Liver (tissue), 9 donors: ENCODE measurements around the gene HEXIM1. TPM values are rescaled to one million over a fixed set of nuclear protein-coding genes. Genes with fewer than 3 reads are reported as not detected.
A peak's percentile ranks its signal among the peaks of the same experiment; 100 is the strongest.

Source experiments
- DNase-seq: peaks from one replicate; pipeline ENCODE4 v3.0.0-alpha.2; 2017; ENCODE audit warnings: low spot score
- H3K27ac ChIP-seq, 2 donors: one replicate each; pipeline ENCODE4 v1.7.0; 2013; ENCODE audit warnings: inconsistent platforms in 2 of 2, low read length in 2 of 2, control low read depth in 1 of 2, low read depth in 1 of 2, mild to moderate bottlenecking in 1 of 2
- H3K27me3 ChIP-seq, 4 donors: one replicate each; pipeline versions ENCODE4 v1.6.1 to v1.7.0; 2013; ENCODE audit warnings: low read length in 3 of 4, inconsistent platforms in 1 of 4, mild to moderate bottlenecking in 1 of 4, moderate library complexity in 1 of 4; ENCODE audit not compliant: control insufficient read depth in 4 of 4, insufficient read depth in 4 of 4
- H3K36me3 ChIP-seq, 4 donors: one replicate each; pipeline versions ENCODE4 v1.6.1 to v1.7.0; 2013; ENCODE audit warnings: low read length in 3 of 4, mild to moderate bottlenecking in 3 of 4, low read depth in 1 of 4, moderate library complexity in 1 of 4; ENCODE audit not compliant: control insufficient read depth in 4 of 4, insufficient read depth in 3 of 4
- H3K4me1 ChIP-seq, 4 donors: one replicate each; pipeline versions ENCODE4 v1.6.1 to v1.7.0; 2013; ENCODE audit warnings: low read length in 3 of 4, mild to moderate bottlenecking in 3 of 4, moderate library complexity in 1 of 4; ENCODE audit not compliant: control insufficient read depth in 4 of 4, insufficient read depth in 4 of 4
- H3K4me3 ChIP-seq, 3 donors: one replicate each; pipeline versions ENCODE4 v1.6.1 to v1.7.0; 2013; ENCODE audit warnings: low read length in 3 of 3, control low read depth in 1 of 3, low read depth in 1 of 3, mild to moderate bottlenecking in 1 of 3
- H3K9ac ChIP-seq, 2 donors: one replicate each; pipeline ENCODE4 v1.7.0; 2013; ENCODE audit warnings: low read length in 2 of 2, mild to moderate bottlenecking in 2 of 2, moderate library complexity in 2 of 2, control low read depth in 1 of 2, low read depth in 1 of 2
- H3K9me3 ChIP-seq, 4 donors: one replicate each; pipeline versions ENCODE4 v1.6.1 to v1.7.0; 2013; ENCODE audit warnings: low read length in 3 of 4; ENCODE audit not compliant: control insufficient read depth in 4 of 4
- ATF3 ChIP-seq: IDR thresholded peaks from 2 replicates; pipeline ENCODE4 v1.6.1; 2016; ENCODE audit warnings: antibody characterized with exemption
- CTCF ChIP-seq: fragments of 150-350 bp; IDR thresholded peaks from 2 replicates; pipeline ENCODE4 v1.5.1; 2017; ENCODE audit warnings: improper control_type of control experiment, low read depth, low read length; ENCODE audit not compliant: missing input control
- EGR1 ChIP-seq, 2 donors: IDR thresholded peaks; 2 replicates each; pipeline ENCODE4 v1.6.1; 2016 to 2018; ENCODE audit warnings: antibody characterized with exemption in 2 of 2, low read depth in 2 of 2
- FOXA2 ChIP-seq: IDR thresholded peaks from 2 replicates; pipeline ENCODE4 v1.6.1; 2016; ENCODE audit warnings: antibody characterized with exemption
- GABPA ChIP-seq, 2 donors: IDR thresholded peaks in 1 of 2; conservative IDR thresholded peaks in 1 of 2; 2 replicates each; pipeline ENCODE4 v1.6.1; 2016; ENCODE audit warnings: antibody characterized with exemption in 2 of 2, mild to moderate bottlenecking in 1 of 2, moderate library complexity in 1 of 2
- HNF4A ChIP-seq, 2 donors: conservative IDR thresholded peaks; 2 replicates each; pipeline ENCODE4 v1.6.1; 2016; ENCODE audit warnings: antibody characterized with exemption in 2 of 2, mild to moderate bottlenecking in 2 of 2
- JUND ChIP-seq, 2 donors: IDR thresholded peaks; 2 replicates each; pipeline ENCODE4 v1.6.1; 2016; ENCODE audit warnings: antibody characterized with exemption in 2 of 2
- MAX ChIP-seq: IDR thresholded peaks from 2 replicates; pipeline ENCODE4 v1.6.1; 2016; ENCODE audit warnings: antibody characterized with exemption
- RAD21 ChIP-seq, 2 donors: IDR thresholded peaks; 2 replicates each; pipeline ENCODE4 v1.6.1; 2016; ENCODE audit warnings: antibody characterized with exemption in 2 of 2, mild to moderate bottlenecking in 2 of 2
- REST ChIP-seq: IDR thresholded peaks from 2 replicates; pipeline ENCODE4 v1.6.1; 2016; ENCODE audit warnings: antibody characterized with exemption, mild to moderate bottlenecking
- RXRA ChIP-seq, 2 donors: IDR thresholded peaks; 2 replicates each; pipeline ENCODE4 v1.6.1; 2017 to 2018; ENCODE audit warnings: antibody characterized with exemption in 2 of 2, mild to moderate bottlenecking in 1 of 2
- TAF1 ChIP-seq: conservative IDR thresholded peaks from 2 replicates; pipeline ENCODE4 v1.6.1; 2016; ENCODE audit warnings: antibody characterized with exemption, mild to moderate bottlenecking
- YY1 ChIP-seq: IDR thresholded peaks from 2 replicates; pipeline ENCODE4 v1.6.1; 2016; ENCODE audit warnings: antibody characterized with exemption, mild to moderate bottlenecking
- WGBS: extraction: QIAGEN DNeasy Blood & Tissue Kit; methylation state at CpG from one replicate; pipeline ENCODE4 v1.1.7; 2013; 5-methylcytosine and 5-hydroxymethylcytosine counted together
- polyA plus RNA-seq, 2 donors: library from polyadenylated mRNA; stranded (reverse) in 1 of 2; unstranded in 1 of 2; fragments of 200-250 nt in 1 of 2; fragments of >200 nt in 1 of 2; fragmentation: Nextera tagmentation in 1 of 2; extraction: Ambion mirVana in 1 of 2; gene quantifications; one replicate each; pipeline versions ENCODE4 v1.2.1 to v1.2.3, GENCODE V29; 2013 to 2015
- total RNA-seq, 2 donors: library from RNA; depleted of rRNA; stranded (reverse); fragments of >200 nt; gene quantifications; one replicate each; pipeline ENCODE4 v1.2.3, GENCODE V29; 2014
- donor health status: healthy.
- donor health status: healthy.
- donor health status: healthy.
- donor health status: healthy.
- donor health status: healthy.

The HEXIM1 gene
- total and polyA plus RNA-seq, 4 donors = 7.4 to 14.3 (median 12.3) TPM

- Histone ChIP-seq H3K4me1 (peaks cover 0 to 7% (median under 1%) of the 10 kb centered on the region in 4 donors), H3K9me3 (no peaks in the 10 kb centered on the region), H3K27ac (peak overlapping the region in 1 of 2 donors; percentile 5), H3K27me3 (no peaks in the 10 kb centered on the region), H3K4me3 (no peak overlapping the region), H3K9ac (no peak overlapping the region), H3K36me3 (peaks cover 21 to 70% (median 57%) of the 10 kb centered on the region in 4 donors)
- TF ChIP-seq JUND (IDR thresholded peaks at IDR 0.05) = no peak
- TF ChIP-seq ATF3 = no peak
- peak; percentile 90 for TF ChIP-seq CTCF
- TF ChIP-seq HNF4A (conservative IDR thresholded peaks at IDR 0.05) = peak in 1 of 2 donors; percentile 15
- peak; percentile 92 to 96 for TF ChIP-seq RAD21 (IDR thresholded peaks at IDR 0.05)
- TF ChIP-seq RXRA (IDR thresholded peaks at IDR 0.05) = peak in 1 of 2 donors; percentile 41
- TF ChIP-seq REST = no peak
- DNase-seq = peak; percentile 87
- 46% methylated on average over 9 of the region's 9 CpGs for WGBS
These were observed 49.2 kb upstream of the HEXIM1 start for GRCh38 chr17:45098869-45099616.

GRCh38 chr17:45101546-45101882, 46.8 kb upstream of the HEXIM1 start:
- Histone ChIP-seq H3K9me3 (no peaks in the 10 kb centered on the region), H3K27me3 (no peaks in the 10 kb centered on the region), H3K4me1 (peaks cover 0 to 7% (median 0%) of the 10 kb centered on the region in 4 donors), H3K27ac (no peak overlapping the region), H3K36me3 (peaks cover 23 to 78% (median 64%) of the 10 kb centered on the region in 4 donors), H3K9ac (no peak overlapping the region), H3K4me3 (no peak overlapping the region)
- WGBS = 87% methylated on average over 9 of the region's 9 CpGs
- DNase-seq = no peak
- TF ChIP-seq EGR1 (IDR thresholded peaks at IDR 0.05; ENCODE audit: low read depth in 2 of 2) (no peak), MAX (no peak), JUND (IDR thresholded peaks at IDR 0.05) (no peak), CTCF (no peak), RXRA (IDR thresholded peaks at IDR 0.05) (no peak), GABPA (IDR thresholded peaks at IDR 0.05 in 1 of 2, conservative IDR thresholded peaks at IDR 0.05 in 1 of 2) (no peak), YY1 (no peak), FOXA2 (no peak), ATF3 (no peak), TAF1 (no peak)
